MM.1S (cell line): ENCODE measurements around the gene STX10.

ENCODE experiments used
- EZH2 ChIP-seq: fragments of 300-600 bp; sonication (generic); optimal IDR thresholded peaks from 2 replicates; pipeline ENCODE3; 2017; ENCODE audit warnings: low read depth, mild to moderate bottlenecking, antibody characterized with exemption, low read length, mixed read lengths
- EZH2phosphoT487 ChIP-seq: fragments of 300-600 bp; sonication (generic); IDR thresholded peaks from 2 replicates; pipeline ENCODE4 v1.6.1; 2018; ENCODE audit warnings: antibody characterized with exemption, low read length
- TF ChIP-seq, protein P1 (sequence below): fragments of 300-600 bp; sonication (generic); IDR thresholded peaks from 2 replicates; pipeline ENCODE4 v1.5.1; 2016; ENCODE audit warnings: antibody characterized with exemption, low read length, mixed read lengths

DNA sequence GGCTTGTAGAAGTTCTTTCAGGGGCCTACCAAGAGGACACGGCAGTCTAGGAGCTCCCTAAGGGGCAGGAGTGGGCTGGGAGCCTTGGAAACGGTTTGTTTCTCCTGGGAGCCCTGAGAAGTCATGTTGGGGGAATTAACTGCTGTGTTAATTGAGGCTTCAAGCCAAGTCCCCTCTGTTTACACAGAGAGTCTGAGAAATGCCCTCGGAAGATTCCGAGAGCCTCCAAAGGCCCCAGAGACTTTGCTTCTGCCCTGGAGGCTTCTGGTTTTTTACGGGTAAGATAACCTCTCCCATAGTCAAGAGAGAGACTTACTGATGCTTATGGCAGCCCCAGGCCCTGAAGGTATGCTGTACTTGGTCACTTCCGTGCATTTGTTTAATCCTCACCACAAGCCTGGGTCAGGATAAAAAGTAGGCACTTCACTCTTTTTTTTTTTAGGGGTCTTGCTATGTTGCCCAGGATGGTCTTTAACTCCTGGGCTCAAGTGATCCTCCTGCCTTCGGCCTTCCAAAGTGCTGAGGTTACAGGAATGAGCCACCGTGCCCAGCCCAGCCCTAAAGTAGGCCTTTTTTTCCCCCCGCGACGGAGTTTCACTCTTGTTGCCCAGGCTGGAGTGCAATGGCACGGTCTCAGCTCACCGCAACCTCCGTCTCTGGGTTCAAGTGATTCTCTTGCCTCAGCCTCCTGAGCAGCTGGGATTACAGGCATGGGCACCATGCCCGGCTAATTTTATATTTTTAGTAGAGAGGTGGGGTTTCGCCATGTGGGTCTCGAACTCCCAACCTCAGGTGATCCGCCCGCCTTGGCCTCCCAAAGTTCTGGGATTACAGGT lies 15.2 kb upstream of the STX10 start:
- TF ChIP-seq, protein P1, sequence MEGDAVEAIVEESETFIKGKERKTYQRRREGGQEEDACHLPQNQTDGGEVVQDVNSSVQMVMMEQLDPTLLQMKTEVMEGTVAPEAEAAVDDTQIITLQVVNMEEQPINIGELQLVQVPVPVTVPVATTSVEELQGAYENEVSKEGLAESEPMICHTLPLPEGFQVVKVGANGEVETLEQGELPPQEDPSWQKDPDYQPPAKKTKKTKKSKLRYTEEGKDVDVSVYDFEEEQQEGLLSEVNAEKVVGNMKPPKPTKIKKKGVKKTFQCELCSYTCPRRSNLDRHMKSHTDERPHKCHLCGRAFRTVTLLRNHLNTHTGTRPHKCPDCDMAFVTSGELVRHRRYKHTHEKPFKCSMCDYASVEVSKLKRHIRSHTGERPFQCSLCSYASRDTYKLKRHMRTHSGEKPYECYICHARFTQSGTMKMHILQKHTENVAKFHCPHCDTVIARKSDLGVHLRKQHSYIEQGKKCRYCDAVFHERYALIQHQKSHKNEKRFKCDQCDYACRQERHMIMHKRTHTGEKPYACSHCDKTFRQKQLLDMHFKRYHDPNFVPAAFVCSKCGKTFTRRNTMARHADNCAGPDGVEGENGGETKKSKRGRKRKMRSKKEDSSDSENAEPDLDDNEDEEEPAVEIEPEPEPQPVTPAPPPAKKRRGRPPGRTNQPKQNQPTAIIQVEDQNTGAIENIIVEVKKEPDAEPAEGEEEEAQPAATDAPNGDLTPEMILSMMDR: no peak
- no peak for TF ChIP-seq EZH2
- no peak for TF ChIP-seq EZH2phosphoT487
